Esophagus squamous epithelium (tissue), 4 donors: Measurements from ENCODE around the gene F7.

Experiments used
- POLR2A ChIP-seq, 4 donors: fragments of 450-650 bp; IDR thresholded peaks; one replicate each; pipeline ENCODE4 v1.6.1; 2017; ENCODE audit warnings: antibody characterized with exemption in 4 of 4, mild to moderate bottlenecking in 4 of 4, moderate library complexity in 3 of 4
- TF ChIP-seq, protein P1 (sequence below), 6 experiments: fragments of 450-650 bp in 4 of 6; fragments of 200-600 bp in 2 of 6; sonication (generic) in 2 of 6; IDR thresholded peaks; one replicate each; pipeline ENCODE4 v1.5.1; 2016 to 2019; ENCODE audit warnings: antibody characterized with exemption in 6 of 6, mild to moderate bottlenecking in 4 of 6, moderate library complexity in 4 of 6

DNA sequence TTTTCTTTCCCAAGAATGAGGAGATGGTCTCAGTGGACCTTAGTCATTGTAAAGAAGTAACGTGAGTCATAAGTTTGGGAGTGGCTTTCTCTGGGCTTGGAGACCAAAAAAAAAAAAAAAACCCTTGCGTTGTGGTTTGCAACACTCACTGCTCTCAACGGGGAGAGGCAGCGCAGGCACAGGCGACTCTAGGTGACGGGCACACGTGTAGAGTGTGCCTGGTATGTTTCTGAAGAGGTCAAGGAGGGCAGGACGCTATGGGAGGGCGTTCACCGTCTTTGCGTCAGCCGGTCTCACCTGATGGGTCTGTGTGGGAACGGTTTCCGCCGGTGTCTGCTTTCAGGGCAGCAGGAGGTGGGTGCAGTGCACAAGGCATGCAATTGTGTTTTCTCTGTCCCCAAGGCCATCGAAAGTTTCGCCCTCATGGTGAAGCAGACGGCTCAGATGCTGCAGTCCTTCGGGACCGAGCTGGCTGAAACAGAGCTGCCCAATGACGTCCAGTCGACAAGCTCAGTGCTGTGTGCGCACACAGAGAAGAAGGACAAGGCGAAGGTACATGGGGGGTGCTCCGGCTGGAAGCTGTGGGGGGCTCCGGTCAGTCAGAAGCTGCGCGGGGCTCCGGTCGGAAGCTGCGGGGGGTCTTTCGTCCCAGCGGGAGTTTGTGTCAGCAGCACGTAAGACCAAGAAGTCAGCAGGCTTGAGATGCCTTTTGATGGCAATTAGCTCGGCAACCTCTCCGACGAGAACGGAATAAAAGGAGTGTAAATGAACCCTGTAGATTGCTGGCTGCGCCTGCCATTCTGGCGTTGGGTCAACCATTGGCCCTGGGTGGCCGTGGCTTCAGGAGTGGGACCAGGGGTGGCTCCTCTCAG lies 40.8 kb upstream of the F7 start:
- TF ChIP-seq, protein P1, sequence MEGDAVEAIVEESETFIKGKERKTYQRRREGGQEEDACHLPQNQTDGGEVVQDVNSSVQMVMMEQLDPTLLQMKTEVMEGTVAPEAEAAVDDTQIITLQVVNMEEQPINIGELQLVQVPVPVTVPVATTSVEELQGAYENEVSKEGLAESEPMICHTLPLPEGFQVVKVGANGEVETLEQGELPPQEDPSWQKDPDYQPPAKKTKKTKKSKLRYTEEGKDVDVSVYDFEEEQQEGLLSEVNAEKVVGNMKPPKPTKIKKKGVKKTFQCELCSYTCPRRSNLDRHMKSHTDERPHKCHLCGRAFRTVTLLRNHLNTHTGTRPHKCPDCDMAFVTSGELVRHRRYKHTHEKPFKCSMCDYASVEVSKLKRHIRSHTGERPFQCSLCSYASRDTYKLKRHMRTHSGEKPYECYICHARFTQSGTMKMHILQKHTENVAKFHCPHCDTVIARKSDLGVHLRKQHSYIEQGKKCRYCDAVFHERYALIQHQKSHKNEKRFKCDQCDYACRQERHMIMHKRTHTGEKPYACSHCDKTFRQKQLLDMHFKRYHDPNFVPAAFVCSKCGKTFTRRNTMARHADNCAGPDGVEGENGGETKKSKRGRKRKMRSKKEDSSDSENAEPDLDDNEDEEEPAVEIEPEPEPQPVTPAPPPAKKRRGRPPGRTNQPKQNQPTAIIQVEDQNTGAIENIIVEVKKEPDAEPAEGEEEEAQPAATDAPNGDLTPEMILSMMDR (IDR thresholded peaks at IDR 0.05): no peak
- no peak for TF ChIP-seq POLR2A (IDR thresholded peaks at IDR 0.05)
